Upper lobe of left lung (tissue), 4 donors: ENCODE measurements around the gene ATF5.

Experiments used
- EP300 ChIP-seq, 4 donors: sonication (generic); formaldehyde crosslinking; IDR thresholded peaks; one replicate each; pipeline ENCODE4 v1.5.1; 2017; ENCODE audit warnings: antibody characterized with exemption in 4 of 4, control low read depth in 2 of 4
- POLR2A ChIP-seq, 4 donors: fragments of 450-650 bp; IDR thresholded peaks; one replicate each; pipeline ENCODE4 v1.5.1; 2016 to 2017; ENCODE audit warnings: antibody characterized with exemption in 4 of 4, mild to moderate bottlenecking in 2 of 4
- POLR2AphosphoS5 ChIP-seq, 2 donors: sonication (generic); formaldehyde crosslinking; IDR thresholded peaks; one replicate each; pipeline ENCODE4 v1.5.1; 2017; ENCODE audit warnings: antibody characterized with exemption in 2 of 2
- TF ChIP-seq, protein P1 (sequence below), 6 experiments: fragments of 450-650 bp in 4 of 6; fragments of 200-600 bp in 2 of 6; sonication (generic) in 2 of 6; IDR thresholded peaks; one replicate each; pipeline ENCODE4 v1.5.1; 2016 to 2019; ENCODE audit warnings: antibody characterized with exemption in 6 of 6

DNA sequence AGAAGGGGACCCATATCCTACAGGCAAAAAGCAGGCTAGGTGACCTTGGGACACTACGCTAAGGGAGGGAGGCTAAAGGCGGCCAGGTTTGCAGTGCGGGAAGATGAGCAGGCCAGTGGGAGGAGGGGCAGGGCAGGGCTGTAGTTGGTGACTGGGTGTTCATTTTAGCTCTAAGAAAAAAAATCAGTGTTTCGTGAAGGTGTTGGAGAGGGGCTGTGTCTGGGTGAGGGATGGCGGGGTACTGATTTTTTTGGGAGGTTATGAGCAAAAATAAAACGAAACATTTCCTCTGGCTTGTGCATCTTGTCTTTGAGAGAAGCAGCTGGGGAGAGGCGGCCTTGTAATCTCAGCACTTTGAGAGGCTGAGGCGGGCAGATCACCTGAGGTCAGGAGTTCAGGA is 4.6 kb downstream of the ATF5 start:
- TF ChIP-seq, protein P1, sequence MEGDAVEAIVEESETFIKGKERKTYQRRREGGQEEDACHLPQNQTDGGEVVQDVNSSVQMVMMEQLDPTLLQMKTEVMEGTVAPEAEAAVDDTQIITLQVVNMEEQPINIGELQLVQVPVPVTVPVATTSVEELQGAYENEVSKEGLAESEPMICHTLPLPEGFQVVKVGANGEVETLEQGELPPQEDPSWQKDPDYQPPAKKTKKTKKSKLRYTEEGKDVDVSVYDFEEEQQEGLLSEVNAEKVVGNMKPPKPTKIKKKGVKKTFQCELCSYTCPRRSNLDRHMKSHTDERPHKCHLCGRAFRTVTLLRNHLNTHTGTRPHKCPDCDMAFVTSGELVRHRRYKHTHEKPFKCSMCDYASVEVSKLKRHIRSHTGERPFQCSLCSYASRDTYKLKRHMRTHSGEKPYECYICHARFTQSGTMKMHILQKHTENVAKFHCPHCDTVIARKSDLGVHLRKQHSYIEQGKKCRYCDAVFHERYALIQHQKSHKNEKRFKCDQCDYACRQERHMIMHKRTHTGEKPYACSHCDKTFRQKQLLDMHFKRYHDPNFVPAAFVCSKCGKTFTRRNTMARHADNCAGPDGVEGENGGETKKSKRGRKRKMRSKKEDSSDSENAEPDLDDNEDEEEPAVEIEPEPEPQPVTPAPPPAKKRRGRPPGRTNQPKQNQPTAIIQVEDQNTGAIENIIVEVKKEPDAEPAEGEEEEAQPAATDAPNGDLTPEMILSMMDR (IDR thresholded peaks at IDR 0.05) = no peak
- TF ChIP-seq POLR2A (IDR thresholded peaks at IDR 0.05) (no peak), POLR2AphosphoS5 (IDR thresholded peaks at IDR 0.05) (no peak), EP300 (IDR thresholded peaks at IDR 0.05) (no peak)
